Psoas muscle (tissue), 8 donors: ENCODE measurements around the gene AKAP6. TPM values are rescaled to one million over a fixed set of nuclear protein-coding genes. Genes with fewer than 3 reads are reported as not detected.

Experiments
- ATAC-seq, 4 donors: fragments of 200-7000 bp; cut with Tn5 transposase; one replicate each; pipeline ENCODE4 v1.9.1; 2020; ENCODE audit warnings: moderate library complexity in 3 of 4, mild to moderate bottlenecking in 2 of 4
- DNase-seq, 2 donors: peaks; one replicate each; pipeline ENCODE4 v3.0.0-alpha.2; 2020
- H3K27ac ChIP-seq: fragments of 200-600 bp; one replicate; pipeline ENCODE4 v1.8.0; 2022
- H3K27me3 ChIP-seq, 3 donors: fragments of 200-600 bp in 1 of 3; one replicate each; pipeline versions ENCODE4 v1.6.1 to v1.8.0; 2013 to 2022; ENCODE audit warnings: low read length in 2 of 3, mild to moderate bottlenecking in 2 of 3, moderate library complexity in 1 of 3; ENCODE audit not compliant: insufficient read depth in 3 of 3
- H3K36me3 ChIP-seq, 2 donors: fragments of 200-600 bp in 1 of 2; one replicate each; pipeline versions ENCODE4 v1.6.1 to v1.8.0; 2013 to 2022; ENCODE audit warnings: low read depth in 1 of 2, mild to moderate bottlenecking in 1 of 2, moderate library complexity in 1 of 2; ENCODE audit not compliant: insufficient read depth in 1 of 2
- H3K4me1 ChIP-seq: fragments of 200-600 bp; one replicate; pipeline ENCODE4 v1.8.0; 2022
- H3K4me3 ChIP-seq: fragments of 200-600 bp; one replicate; pipeline ENCODE4 v1.8.0; 2022; ENCODE audit warnings: mild to moderate bottlenecking
- H3K9me3 ChIP-seq: fragments of 200-600 bp; one replicate; pipeline ENCODE4 v1.8.0; 2022
- WGBS, 3 donors: extraction: QIAGEN DNeasy Blood & Tissue Kit; methylation state at CpG; one replicate each; pipeline versions ENCODE4 v1.1.6 to v1.1.7; 2013; 5-methylcytosine and 5-hydroxymethylcytosine counted together
- intact Hi-C, 2 donors: fragments of 100-400 bp; cut with DNase I; formaldehyde crosslinking; loops; one replicate each; pipeline versions ENCODE4 v1.11.0 to v1.14.2; 2022
- polyA plus RNA-seq, 3 donors: library from polyadenylated mRNA; stranded (reverse); fragments of 200-250 nt; gene quantifications; one replicate each; pipeline ENCODE4 v1.2.3, GENCODE V29; 2013
- total RNA-seq, 4 donors: library from RNA; stranded (reverse); fragmentation: NEBNext Ultra II Directional in 2 of 4; extraction: Animal tissue kit (Norgen Biotek cat#: 25700) in 2 of 4; gene quantifications; one replicate each; pipeline versions ENCODE4 v1.2.1 to v1.2.4, GENCODE V29; 2021 to 2023
- TF ChIP-seq, protein P1 (sequence below): fragments of 200-600 bp; IDR thresholded peaks from one replicate; pipeline ENCODE4 v1.8.0; 2022; ENCODE audit warnings: antibody characterized with exemption
- donor health status: healthy with polysubstance abuse.
- donor health status: DM: no; HTN: no; CAD: no; lungs with moderate emphysema.
- donor health status: Bipolar disorder and iron deficiency.
- donor health status: healthy.
- donor health status: DM: yes; HTN: yes; CAD: no.
- donor health status: DM: no; HTN: no; CAD: no.
- donor health status: DM: no; HTN: no; CAD: no.
- donor health status: DM: yes; HTN: yes; CAD: no.

Gene AKAP6
- total and polyA plus RNA-seq, 7 donors: 9.1 to 173 (median 113) TPM

DNA sequence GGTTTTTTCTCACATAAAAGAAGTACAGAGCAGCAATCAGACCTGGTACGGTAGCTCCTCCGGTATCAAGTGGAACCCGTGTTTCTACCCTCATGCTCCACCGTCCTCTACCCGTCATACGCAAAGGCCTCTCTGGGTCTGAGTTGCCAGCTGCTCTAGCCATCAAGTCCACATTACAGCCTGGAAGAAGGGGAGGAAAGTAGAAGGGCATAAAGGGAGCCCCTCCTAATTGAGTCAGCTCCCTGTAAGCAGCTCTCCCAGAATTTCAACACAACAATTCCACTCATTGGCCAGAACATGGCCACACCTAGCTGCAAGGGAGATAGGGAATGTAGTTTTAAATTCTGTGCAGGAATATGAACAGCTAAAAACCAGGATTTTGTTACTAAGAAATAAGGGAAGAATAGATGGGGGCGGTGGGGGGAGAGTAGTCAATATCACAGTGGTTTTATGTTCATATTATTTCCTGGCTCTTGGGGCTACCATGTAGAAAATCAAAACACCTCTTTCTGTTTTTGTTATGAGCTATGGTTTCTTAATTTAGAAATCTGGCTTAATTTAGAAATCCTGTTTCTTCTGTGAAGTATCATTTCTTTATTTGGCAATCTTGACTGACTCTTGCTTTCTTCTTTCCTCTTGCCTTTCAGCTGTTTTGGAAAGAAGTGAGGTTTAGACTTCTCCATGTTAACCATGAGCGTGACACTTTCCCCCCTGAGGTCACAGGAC, 103.9 kb downstream of the AKAP6 start:
- Histone ChIP-seq H3K9me3 (no peaks in the 10 kb centered on the region), H3K27ac (no peak overlapping the region), H3K36me3 (peaks cover 0 to 3% of the 10 kb centered on the region in 2 donors), H3K27me3 (no peaks in the 10 kb centered on the region), H3K4me3 (no peak overlapping the region), H3K4me1 (no peaks in the 10 kb centered on the region)
- no peak for ATAC-seq
- no peak for DNase-seq
- TF ChIP-seq, protein P1, sequence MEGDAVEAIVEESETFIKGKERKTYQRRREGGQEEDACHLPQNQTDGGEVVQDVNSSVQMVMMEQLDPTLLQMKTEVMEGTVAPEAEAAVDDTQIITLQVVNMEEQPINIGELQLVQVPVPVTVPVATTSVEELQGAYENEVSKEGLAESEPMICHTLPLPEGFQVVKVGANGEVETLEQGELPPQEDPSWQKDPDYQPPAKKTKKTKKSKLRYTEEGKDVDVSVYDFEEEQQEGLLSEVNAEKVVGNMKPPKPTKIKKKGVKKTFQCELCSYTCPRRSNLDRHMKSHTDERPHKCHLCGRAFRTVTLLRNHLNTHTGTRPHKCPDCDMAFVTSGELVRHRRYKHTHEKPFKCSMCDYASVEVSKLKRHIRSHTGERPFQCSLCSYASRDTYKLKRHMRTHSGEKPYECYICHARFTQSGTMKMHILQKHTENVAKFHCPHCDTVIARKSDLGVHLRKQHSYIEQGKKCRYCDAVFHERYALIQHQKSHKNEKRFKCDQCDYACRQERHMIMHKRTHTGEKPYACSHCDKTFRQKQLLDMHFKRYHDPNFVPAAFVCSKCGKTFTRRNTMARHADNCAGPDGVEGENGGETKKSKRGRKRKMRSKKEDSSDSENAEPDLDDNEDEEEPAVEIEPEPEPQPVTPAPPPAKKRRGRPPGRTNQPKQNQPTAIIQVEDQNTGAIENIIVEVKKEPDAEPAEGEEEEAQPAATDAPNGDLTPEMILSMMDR: no peak
- WGBS, 3 donors: 85 to 96% (median 88%) methylated on average over 8 of the region's 8 CpGs
- intact Hi-C loops: no loop called here

DNA sequence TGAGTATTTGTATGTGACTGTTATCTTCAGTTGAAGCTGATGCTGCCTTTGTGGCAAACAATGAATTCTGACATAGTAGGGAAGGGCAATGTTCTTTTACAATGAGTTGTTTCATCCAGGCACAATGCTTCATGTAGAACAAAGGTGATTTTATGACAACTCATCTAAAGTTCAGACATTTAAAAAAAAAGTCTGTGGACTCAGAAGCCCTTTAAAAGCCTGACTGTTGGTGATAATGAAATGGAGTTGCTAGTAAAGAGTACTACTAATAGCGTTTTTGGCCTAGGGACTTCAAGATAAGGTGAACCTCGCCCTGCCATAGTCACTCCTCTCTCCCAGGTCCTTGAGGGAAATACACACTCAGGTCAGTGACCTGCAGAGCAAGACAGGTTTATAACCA, 105.1 kb downstream of the AKAP6 start:
- H3K27me3 ChIP-seq: no peaks in the 10 kb centered on the region
- H3K9me3 ChIP-seq: no peaks in the 10 kb centered on the region
- WGBS, 3 donors: 85 to 95% (median 90%) methylated on average over 2 of the region's 2 CpGs
- peaks cover 0 to 3% of the 10 kb centered on the region in 2 donors for H3K36me3 ChIP-seq
- TF ChIP-seq, protein P1: no peak
- no peak overlapping the region for H3K4me3 ChIP-seq
- intact Hi-C loops: no loop called here
- ATAC-seq: no peak
- DNase-seq: no peak
- H3K27ac ChIP-seq: no peak overlapping the region
- H3K4me1 ChIP-seq: no peaks in the 10 kb centered on the region

DNA sequence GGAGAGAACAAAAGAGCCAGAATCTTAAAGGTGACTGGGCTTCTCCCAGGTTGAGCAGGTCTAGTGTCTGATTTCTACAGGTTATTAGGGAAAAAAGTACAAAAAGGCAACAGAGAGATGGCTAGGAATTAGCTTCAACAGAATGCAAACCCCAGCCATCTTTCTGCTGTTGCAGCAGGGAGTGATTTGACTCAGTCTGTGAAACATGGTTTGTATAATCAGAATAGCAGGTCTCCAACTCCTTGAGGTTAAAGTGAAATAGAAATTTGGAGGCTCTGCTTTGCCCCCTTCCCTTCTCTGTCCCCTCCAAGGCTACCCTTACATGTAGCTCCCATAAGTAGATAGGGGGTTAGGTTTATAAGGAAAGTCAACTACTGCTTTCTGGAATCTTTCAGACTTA, 105.8 kb downstream of the AKAP6 start:
- DNase-seq (no peak), ATAC-seq (no peak)
- no peak overlapping the region for H3K4me3 ChIP-seq
- no peak overlapping the region for H3K27ac ChIP-seq
- TF ChIP-seq, protein P1: no peak
- H3K27me3 ChIP-seq: no peaks in the 10 kb centered on the region
- H3K4me1 ChIP-seq: no peaks in the 10 kb centered on the region
- intact Hi-C loops: no loop called here
- no peaks in the 10 kb centered on the region for H3K9me3 ChIP-seq
- H3K36me3 ChIP-seq: peaks cover 0 to 3% of the 10 kb centered on the region in 2 donors

DNA sequence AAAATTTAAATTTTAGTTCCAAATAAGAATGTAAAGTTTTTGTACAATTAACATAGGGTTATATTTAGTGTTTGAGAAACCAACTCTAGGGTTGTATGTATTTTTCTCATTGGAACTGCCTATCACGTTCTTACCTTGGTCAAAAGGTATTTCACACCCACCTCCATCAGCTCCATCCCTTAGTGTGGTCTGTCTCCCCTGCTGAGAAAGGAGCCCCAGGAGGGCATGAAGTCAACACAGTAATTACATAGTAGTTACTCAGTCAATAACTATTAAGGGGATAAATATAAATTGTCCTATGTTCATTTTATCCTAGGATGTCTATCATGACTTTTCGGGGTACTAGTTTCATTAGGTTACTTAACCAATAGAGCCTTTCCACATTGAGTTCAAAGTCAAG, 106.3 kb downstream of the AKAP6 start:
- TF ChIP-seq, protein P1: no peak
- Histone ChIP-seq H3K36me3 (peaks cover 0 to 3% of the 10 kb centered on the region in 2 donors), H3K27ac (no peak overlapping the region), H3K27me3 (no peaks in the 10 kb centered on the region), H3K4me3 (no peak overlapping the region), H3K9me3 (no peaks in the 10 kb centered on the region), H3K4me1 (no peaks in the 10 kb centered on the region)
- WGBS, 3 donors: 87 to 92% (median 90%) methylated on average over 2 of the region's 2 CpGs
- no peak for DNase-seq
- no peak for ATAC-seq
- intact Hi-C loops: no loop called here

DNA sequence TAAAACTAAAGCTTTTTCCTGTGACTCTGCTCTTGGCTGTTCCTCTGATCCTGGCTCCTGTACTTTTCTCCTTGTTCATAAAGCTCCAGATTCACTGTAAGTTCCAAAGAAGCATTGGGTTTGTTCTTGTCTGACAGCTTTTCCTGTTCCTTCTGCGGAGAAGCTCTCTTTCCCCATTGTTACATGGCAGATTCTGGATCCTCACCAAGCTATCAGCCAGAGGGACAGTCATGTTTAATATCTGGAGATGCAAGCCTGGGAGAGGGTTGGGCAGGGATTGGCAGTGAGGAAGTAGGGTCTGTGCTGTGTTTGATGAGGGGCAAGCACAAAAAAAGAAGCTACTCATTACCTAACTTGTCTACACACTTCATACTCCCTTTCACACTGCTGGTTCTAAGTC, 107.9 kb downstream of the AKAP6 start:
- DNase-seq (no peak), ATAC-seq (no peak)
- H3K4me1 ChIP-seq: no peaks in the 10 kb centered on the region
- H3K27ac ChIP-seq: no peak overlapping the region
- H3K27me3 ChIP-seq: no peaks in the 10 kb centered on the region
- H3K36me3 ChIP-seq: peaks cover 0 to 3% of the 10 kb centered on the region in 2 donors
- TF ChIP-seq, protein P1: no peak
- 74 to 79% (median 77%) methylated on average over 1 of the region's 1 CpG for WGBS, 3 donors
- intact Hi-C loops: no loop called here
- no peaks in the 10 kb centered on the region for H3K9me3 ChIP-seq
- no peak overlapping the region for H3K4me3 ChIP-seq
